ENCODE data around the gene IL18BP. TPM values are rescaled to one million over a fixed set of nuclear protein-coding genes. Genes with fewer than 3 reads are reported as not detected.

The IL18BP gene
- 4.5 TPM for polyA plus RNA-seq (2013, experiment 1 of 2; ENCODE audit: insufficient read length)
- polyA plus RNA-seq (2013, experiment 2 of 2; ENCODE audit: insufficient read length): 4.5 TPM

DNA sequence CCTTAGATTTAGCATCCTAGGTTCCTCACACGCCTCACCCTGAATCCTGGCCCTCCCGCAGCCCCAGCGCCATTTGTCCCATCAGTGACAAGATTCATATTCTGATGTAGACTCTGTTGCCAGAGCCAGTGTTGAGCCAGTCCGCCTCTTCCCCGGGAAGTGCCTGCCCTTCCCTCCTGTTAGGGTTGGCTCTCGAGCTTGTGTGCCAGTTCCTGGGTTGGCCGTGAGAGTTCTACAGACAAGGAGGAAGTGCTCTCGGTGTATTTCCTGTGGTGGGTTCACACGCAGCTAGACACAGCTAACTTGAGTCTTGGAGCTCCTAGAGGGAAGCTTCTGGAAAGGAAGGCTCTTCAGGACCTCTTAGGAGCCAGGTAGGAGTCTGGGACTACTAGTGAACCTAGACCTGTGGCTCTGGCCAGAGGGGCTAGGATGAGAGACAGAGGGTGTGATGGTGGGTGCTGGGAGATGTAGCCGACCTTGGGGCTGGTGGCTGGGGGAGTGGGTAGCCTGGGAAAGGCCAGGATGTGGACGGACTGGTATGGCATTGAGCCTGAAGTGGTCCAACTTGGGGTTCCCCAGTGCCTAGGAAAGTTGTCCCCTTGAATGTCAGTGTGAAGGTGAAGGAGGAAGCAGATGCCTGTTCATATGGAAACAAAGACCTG lies at the start of gene IL18BP:
Gene IL18BP (plus strand): TSS at position 261 of the 662 bp plus-strand sequence. CDS start 1,076 bp downstream, outside the sequence.
- DNase-seq: no peak

DNA sequence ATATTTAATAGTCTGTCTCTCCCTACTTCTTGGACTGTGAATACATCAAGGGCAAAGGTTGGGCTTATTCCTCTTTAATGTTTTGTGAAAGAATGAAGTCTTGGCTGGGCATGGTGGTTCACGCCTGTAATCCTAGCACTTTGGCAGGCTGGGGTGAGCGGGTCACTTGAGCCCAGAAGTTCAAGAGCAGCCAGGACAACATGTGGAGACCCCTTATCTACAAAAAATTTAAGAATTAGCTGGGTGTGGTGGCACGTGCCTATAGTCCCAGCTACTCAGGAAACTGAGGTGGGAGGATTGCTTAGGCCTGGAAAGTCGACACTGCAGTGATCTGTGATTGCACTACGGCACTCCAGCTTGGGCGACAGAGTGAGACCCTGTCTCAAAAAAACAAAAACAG lies 49.7 kb upstream of the IL18BP start:
- no peak for DNase-seq

DNA sequence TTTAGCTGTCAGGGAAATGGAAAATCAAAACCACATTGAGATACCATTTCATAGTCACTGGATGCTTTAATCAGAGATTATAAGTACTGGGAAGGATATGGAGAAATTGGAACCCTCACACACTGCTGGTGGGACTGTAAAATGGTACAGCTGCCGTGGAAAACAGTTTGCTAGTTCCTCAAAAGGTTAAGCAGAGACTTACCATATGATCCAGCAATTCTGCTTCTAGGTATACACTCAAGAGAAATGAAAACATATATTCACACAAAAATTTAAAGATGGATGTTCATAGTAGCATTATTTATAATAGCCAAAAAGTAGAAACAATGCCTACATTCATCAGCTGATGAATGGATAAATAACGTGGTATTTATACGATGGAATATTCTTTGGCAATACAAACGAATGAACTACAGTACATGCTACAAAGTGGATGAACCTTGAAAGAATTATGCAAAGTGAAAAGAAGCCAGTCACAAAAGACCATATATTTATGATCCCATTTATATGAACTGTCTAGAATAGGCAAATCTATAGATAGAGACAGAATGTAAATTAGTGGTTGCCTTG lies 46.9 kb upstream of the IL18BP start:
- no peak for DNase-seq

- DNase-seq: no peak
These were observed 42.7 kb upstream of the IL18BP start for GRCh38 chr11:71955898-71956456.

- peak; percentile 30 for DNase-seq
These were observed 36.2 kb upstream of the IL18BP start for GRCh38 chr11:71962428-71963038.

DNA sequence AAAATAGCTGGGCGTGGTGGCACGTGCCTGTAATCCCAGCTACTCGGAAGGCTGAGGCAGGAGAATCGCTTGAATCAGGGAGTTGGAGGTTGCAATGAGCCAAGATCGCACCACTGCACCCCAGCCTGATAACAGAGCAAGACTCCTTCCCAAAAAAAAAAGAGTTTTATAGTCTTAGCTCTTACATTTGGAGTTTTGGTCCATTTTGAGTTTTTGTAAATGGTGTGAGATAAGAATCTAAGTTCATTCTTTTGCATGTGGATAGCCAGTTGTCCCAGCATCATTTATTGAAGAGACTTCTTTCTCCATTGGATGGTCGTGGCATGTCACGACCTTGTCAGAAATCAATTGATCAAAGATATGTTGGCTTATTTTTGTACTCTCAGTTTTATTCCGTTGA lies 35.2 kb upstream of the IL18BP start:
- DNase-seq: no peak

DNA sequence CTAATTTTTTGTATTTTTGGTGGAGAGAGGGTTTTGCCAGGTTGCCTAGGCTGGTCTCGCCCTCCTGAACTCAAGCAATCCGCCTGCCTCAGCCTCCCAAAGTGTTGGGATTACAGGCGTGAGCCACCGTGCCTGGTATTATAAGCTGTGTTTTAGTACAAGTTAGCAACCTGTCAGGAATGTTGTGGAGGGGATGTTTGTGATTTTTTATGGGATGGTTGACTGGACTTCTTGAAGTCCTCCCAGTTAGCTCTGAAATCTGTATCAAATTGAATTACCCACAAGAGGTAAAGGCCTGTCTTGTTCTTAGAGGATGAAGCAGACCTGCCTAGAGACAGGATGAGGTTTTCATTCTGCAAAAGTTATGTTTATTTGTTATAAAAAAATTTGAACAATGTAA lies 34.1 kb upstream of the IL18BP start:
- DNase-seq: no peak

DNA sequence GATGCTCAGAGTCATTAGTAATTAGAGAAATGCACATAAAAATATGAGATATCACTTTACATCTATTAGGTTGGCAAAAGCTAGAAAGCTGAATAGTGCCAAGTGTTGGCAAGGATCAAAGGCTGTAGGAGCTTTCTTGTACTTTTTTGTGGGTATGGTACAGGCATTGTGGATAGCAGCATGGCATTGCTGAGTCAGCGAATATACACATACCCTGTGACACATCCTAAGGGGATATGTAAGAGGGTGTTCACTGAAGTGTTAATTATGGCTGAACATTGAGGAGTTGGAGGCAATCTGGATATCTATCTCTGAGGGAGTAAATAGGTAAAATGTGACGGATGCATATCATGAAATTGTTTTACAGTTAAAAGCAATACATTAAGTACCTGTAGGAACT lies 27.0 kb upstream of the IL18BP start:
- no peak for DNase-seq

DNA sequence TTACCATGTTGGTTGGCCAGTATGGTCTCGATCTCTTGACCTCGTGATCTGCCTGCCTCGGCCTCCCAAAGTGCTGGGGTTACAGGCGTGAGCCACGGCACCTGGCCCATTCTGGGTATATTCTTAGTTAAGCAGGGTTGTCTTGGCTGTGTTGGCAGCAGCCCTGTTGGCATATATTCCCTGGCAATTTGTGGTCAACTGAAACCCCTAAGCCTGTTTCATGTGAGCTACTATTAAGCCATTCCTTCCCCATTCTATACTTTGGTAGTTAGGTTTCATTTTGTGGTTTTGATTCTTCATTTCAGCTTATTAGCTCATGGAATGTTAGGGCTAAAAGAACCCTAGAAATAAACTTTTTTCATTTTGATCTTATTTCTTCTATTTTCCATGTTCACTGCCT lies 22.2 kb upstream of the IL18BP start:
- DNase-seq: no peak

- no peak for DNase-seq
These were observed 21.6 kb upstream of the IL18BP start for GRCh38 chr11:71977090-71977489.

DNA sequence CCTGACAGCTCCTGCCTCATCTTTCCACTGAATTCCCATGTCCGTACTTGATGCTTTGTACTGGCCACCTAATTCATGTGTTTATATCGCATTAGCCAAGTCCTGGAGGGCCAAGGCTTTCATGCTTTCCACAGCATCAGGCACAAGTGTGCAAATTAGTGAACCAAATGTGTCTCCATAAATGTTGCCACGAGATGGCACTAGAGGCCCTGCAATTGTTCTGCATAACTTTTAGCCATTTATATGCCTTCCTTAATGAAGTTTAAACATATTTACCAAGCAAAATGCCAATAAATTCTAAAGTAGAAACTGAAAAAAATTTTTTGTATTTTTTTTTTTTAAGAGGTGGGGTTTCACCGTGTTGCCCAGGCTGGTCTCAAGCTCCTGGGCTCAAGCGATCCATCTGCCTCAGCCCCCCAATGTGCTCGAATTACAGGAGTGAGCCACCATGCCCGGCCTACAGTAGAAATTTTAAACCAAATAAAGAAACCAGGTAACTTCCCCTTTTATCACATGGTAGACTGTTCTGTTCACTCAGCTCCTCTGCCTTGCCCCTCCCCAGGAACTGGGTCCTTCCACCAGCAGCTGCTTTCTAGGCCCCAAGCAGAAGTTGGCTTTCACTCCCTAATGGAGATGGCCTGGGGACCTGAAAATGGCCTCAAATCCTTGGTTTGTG lies 20.8 kb upstream of the IL18BP start:
- peak; percentile 55 for DNase-seq

GRCh38 chr11:71979094-71979493 lies 19.6 kb upstream of the IL18BP start:
- no peak for DNase-seq

GRCh38 chr11:71979602-71980001 lies 19.1 kb upstream of the IL18BP start:
- no peak for DNase-seq

DNA sequence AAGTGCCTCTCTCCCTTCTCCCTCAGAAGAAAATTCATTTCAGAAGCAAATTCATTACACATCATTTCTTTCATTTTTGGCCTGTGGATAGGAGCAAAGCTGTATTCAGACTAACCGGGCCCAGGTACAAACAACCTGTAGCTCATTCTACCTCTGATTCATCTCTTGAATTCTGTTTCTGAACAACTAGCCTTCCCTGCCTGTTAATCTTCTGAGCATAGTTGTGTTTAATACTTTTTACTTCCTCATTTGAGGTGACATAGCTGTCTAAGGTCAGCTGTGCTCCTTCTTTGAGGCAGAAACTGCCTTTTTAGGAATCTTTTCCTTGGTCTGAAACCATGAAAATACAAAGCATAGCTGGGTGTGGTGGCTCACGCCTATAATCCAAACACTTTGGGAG lies 12.6 kb upstream of the IL18BP start:
- DNase-seq: no peak

GRCh38 chr11:71987521-71987920 lies 11.2 kb upstream of the IL18BP start:
- no peak for DNase-seq

- DNase-seq: peak; percentile 84
These were observed 10.7 kb upstream of the IL18BP start for GRCh38 chr11:71988050-71988449.

DNA sequence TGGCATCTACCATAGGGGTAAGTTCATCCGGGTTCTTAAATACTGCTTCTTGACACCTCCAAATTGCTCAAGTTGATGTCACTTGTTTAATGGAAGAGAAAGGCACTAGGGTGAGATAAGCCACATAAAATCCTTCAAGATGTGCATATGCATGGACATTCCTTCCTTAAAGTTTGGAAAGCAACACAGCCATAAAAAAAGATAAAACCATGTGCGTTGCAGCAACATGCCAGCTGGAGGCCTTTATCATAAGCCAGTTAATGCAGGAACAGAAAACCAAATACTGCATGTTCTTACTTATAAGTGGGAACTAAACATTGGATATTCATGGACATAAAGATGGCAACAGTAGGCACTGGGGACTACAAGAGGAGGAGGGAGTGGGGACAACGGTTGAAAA lies 8.0 kb upstream of the IL18BP start:
- no peak for DNase-seq

GRCh38 chr11:71991494-71991893 lies 7.2 kb upstream of the IL18BP start:
- DNase-seq: no peak

DNA sequence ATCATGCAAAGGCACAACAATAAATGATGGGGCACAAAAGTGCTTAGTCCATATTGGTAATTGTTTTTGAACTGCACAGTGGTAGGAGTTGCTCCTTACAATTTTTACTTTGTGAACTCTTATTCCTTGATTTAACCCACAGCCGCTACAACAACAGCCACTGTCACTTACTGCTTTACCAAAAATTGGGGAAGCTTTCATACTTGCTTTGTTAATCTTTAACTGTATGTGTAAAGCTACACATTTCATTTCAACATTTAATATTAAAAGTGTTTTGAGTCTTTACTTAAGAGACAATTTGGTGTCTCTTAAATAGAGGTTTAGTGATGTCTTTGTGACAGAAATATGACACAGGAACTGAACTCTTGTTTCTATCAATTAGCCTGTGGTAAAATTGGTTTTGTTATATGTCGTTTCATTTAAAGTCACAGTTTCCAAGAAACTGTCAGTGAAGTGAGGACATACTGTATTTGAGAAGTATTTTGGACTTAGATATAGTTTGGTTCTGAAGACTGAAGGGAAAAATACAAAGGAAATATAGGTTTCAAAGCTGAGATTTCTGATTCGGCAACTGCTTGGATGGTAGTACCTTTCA lies 6.5 kb upstream of the IL18BP start:
- DNase-seq: no peak

DNA sequence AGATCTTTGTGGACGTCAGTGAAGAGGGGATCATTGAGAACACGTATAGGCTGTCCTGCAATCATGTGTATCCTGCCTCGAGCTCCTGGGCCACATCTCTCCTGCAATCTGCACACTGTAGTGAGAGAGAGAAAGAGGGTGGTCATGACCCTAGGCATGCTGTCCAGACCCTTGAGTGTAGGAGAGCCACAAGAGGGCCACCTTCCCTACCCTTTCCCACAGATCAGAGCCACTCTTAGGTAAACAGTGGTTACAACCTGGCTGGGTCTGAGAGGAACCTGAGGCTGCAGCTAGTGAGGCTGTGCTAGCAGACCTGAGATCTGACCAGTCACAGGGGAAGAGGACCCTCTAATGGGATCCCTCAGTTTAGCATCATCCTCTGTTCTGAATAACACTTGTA lies 3.9 kb upstream of the IL18BP start:
- no peak for DNase-seq

DNA sequence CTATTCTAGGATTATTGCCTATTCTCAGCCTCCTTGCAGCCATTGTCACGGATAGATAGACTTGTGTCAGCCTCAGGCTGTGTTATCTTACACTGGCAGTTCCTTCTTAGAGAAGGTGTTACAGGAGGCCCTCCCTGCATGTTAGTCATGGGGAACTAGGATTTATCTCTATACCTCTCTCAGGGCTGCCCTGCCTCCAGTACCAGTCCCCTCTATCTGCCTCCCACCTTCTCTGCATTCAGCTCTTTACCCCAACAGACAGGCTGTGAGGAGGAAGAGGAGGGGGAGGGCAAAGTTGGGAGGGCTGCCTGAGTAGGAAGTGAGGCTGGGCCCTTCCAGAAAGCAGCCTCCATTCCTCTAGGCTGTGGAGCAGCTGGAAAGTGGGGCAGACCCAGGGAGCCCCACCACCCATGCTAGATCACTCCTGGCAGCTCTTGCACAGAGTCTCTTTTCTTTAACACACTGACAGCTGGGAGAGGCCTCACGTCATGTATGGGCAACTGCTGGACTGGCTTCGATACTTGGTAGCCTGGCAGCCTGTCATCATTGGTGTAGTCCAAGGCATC lies 2.9 kb upstream of the IL18BP start:
- DNase-seq: no peak

DNA sequence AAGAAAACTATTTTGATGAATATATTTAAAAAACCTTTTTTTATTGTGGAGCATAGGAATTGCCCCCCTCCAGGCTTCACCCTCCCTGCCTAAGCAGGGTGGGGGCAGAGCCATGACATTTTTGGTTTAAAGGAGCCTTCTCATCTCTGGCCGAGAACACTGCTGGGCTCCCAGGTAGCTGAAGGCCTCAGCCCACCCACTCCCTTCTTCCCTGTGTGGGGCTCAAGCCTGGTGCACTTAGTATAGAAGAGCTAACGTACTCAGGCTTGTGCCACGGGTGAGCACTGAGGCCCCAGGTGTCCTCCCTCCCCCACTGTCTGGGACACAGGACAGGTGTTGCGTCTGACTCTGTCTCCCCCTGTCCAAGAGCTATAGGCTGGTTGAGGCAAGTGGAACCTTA lies 2.2 kb upstream of the IL18BP start:
- DNase-seq: no peak
